IMR-90 (cell line): Measurements from ENCODE around the gene MS4A12. TPM values are rescaled to one million over a fixed set of nuclear protein-coding genes. Genes with fewer than 3 reads are reported as not detected.

ENCODE experiments used
- ATAC-seq: fragments of 200-7000 bp; cut with Tn5 transposase; 2 replicates; pipeline ENCODE4 v1.9.1; 2020; ENCODE audit warnings: low read depth, mild to moderate bottlenecking, moderate library complexity
- BruUV-seq: library from RNA; stranded (reverse); fragments of 400-500 nt; replicated peaks from 2 replicates; lab custom pipeline; 2021; lab: Mats Ljungman, UMichigan
- CTCF ChIA-PET: fragments of 300-600 bp; formaldehyde crosslinking; extraction: SDS; loops from one replicate; lab custom pipeline; 2021; ENCODE audit warnings: antibody characterized with exemption; lab: Yijun Ruan, JAX
- POLR2A ChIA-PET: fragments of 300-600 bp; sonication (Branson Sonifier 250); formaldehyde crosslinking; loops from one replicate; lab custom pipeline; 2022; ENCODE audit warnings: antibody characterized with exemption; ENCODE audit not compliant: unreplicated experiment; lab: Charles Lee
- DNase-seq: peaks from one replicate; pipeline ENCODE4 v3.0.0; 2013
- H2AFZ ChIP-seq: replicated peaks from 2 replicates; pipeline ENCODE3; 2013; ENCODE audit warnings: low read length, mild to moderate bottlenecking; ENCODE audit not compliant: poor library complexity
- H2AK5ac ChIP-seq: 2 replicates; pipeline ENCODE4 v1.6.1; 2013; ENCODE audit warnings: low read depth, low read length, inconsistent platforms
- H2AK9ac ChIP-seq: replicated peaks from 2 replicates; pipeline ENCODE3; 2013; ENCODE audit warnings: mild to moderate bottlenecking, low read depth, low read length, moderate library complexity; ENCODE audit not compliant: poor library complexity
- H2BK120ac ChIP-seq: 2 replicates; pipeline ENCODE4 v1.6.1; 2013; ENCODE audit warnings: low read depth, low read length, inconsistent platforms
- H2BK15ac ChIP-seq: 3 replicates; pipeline ENCODE4 v1.6.1; 2013; ENCODE audit warnings: low read depth, low read length, inconsistent platforms
- H2BK20ac ChIP-seq: 2 replicates; pipeline ENCODE4 v1.6.1; 2013; ENCODE audit warnings: low read depth, mild to moderate bottlenecking, inconsistent platforms, low read length, moderate library complexity
- H2BK5ac ChIP-seq: 2 replicates; pipeline ENCODE4 v1.6.1; 2013; ENCODE audit warnings: mild to moderate bottlenecking, low read depth, low read length, inconsistent platforms; ENCODE audit not compliant: poor library complexity, severe bottlenecking
- H3K14ac ChIP-seq: replicated peaks from 2 replicates; pipeline ENCODE4 v1.6.1; 2013; ENCODE audit warnings: low read depth, low read length, inconsistent platforms
- H3K18ac ChIP-seq: 2 replicates; pipeline ENCODE4 v1.6.1; 2013; ENCODE audit warnings: low read depth, low read length, control low read depth
- H3K23ac ChIP-seq: 2 replicates; pipeline ENCODE4 v1.6.1; 2013; ENCODE audit warnings: low read depth, low read length, inconsistent platforms
- H3K27ac ChIP-seq: 2 replicates; pipeline ENCODE4 v1.5.1; 2013; ENCODE audit warnings: mild to moderate bottlenecking, control low read depth, low read length; ENCODE audit not compliant: insufficient read depth
- H3K27me3 ChIP-seq: 2 replicates; pipeline ENCODE4 v1.6.1; 2013; ENCODE audit warnings: low read length; ENCODE audit not compliant: control insufficient read depth, insufficient read depth
- H3K36me3 ChIP-seq: 2 replicates; pipeline ENCODE4 v1.6.1; 2013; ENCODE audit warnings: low read length, mixed read lengths; ENCODE audit not compliant: control insufficient read depth, insufficient read depth
- H3K4ac ChIP-seq: 2 replicates; pipeline ENCODE4 v1.6.1; 2013; ENCODE audit warnings: low read depth, low read length, inconsistent platforms
- H3K4me1 ChIP-seq: 2 replicates; pipeline ENCODE4 v1.6.1; 2013; ENCODE audit warnings: low read length, mixed read lengths; ENCODE audit not compliant: control insufficient read depth, insufficient read depth
- H3K4me2 ChIP-seq: 2 replicates; pipeline ENCODE4 v1.6.1; 2013; ENCODE audit warnings: low read depth, mild to moderate bottlenecking, control low read depth, low read length, moderate library complexity
- H3K4me3 ChIP-seq: 2 replicates; pipeline ENCODE4 v1.5.1; 2013; ENCODE audit warnings: low read depth, mild to moderate bottlenecking, control low read depth, low read length, moderate library complexity; ENCODE audit not compliant: insufficient read depth
- H3K56ac ChIP-seq: 2 replicates; pipeline ENCODE4 v1.6.1; 2013; ENCODE audit warnings: low read length, inconsistent platforms; ENCODE audit not compliant: insufficient read depth; ENCODE audit errors: extremely low read depth
- H3K79me1 ChIP-seq, 2 experiments: 2 replicates each; pipeline ENCODE4 v1.6.1; 2013; ENCODE audit warnings: low read length in 2 of 2, inconsistent platforms in 1 of 2, low read depth in 1 of 2
- H3K9ac ChIP-seq: 2 replicates; pipeline ENCODE4 v1.6.1; 2013; ENCODE audit warnings: low read depth, low read length, control low read depth
- H3K9me1 ChIP-seq: 2 replicates; pipeline ENCODE4 v1.6.1; 2013; ENCODE audit warnings: low read length, inconsistent platforms; ENCODE audit not compliant: insufficient read depth
- H3K9me3 ChIP-seq: 2 replicates; pipeline ENCODE4 v1.6.1; 2013; ENCODE audit warnings: low read length; ENCODE audit not compliant: control insufficient read depth, insufficient read depth
- H4K20me1 ChIP-seq: 2 replicates; pipeline ENCODE4 v1.6.1; 2013; ENCODE audit warnings: low read length, inconsistent platforms; ENCODE audit not compliant: insufficient read depth
- H4K5ac ChIP-seq: 2 replicates; pipeline ENCODE4 v1.6.1; 2013; ENCODE audit warnings: mild to moderate bottlenecking, low read depth, low read length, control low read depth
- H4K8ac ChIP-seq, 2 experiments: 2 replicates each; pipeline ENCODE4 v1.6.1; 2013; ENCODE audit warnings: low read depth in 2 of 2, low read length in 2 of 2, control low read depth in 1 of 2, inconsistent platforms in 1 of 2
- H4K91ac ChIP-seq: 2 replicates; pipeline ENCODE4 v1.6.1; 2013; ENCODE audit warnings: low read depth, low read length, inconsistent platforms; ENCODE audit not compliant: insufficient read depth
- CHD1 ChIP-seq: IDR thresholded peaks from 2 replicates; pipeline ENCODE4 v1.6.1; 2012; ENCODE audit warnings: low read depth, low read length, improper control_type of control experiment
- MAZ ChIP-seq: IDR thresholded peaks from 2 replicates; pipeline ENCODE4 v1.6.1; 2012; ENCODE audit warnings: low read depth, mild to moderate bottlenecking, low read length, improper control_type of control experiment, moderate library complexity, borderline replicate concordance
- MXI1 ChIP-seq: IDR thresholded peaks from 2 replicates; pipeline ENCODE4 v1.6.1; 2012; ENCODE audit warnings: low read depth, mild to moderate bottlenecking, low read length, moderate library complexity, borderline replicate concordance
- RFX5 ChIP-seq: IDR thresholded peaks from 2 replicates; pipeline ENCODE4 v1.8.0; 2012; ENCODE audit warnings: low read depth, mild to moderate bottlenecking, low read length, moderate library complexity
- SMC3 ChIP-seq: fragments of 150-350 bp; IDR thresholded peaks from 2 replicates; pipeline ENCODE4 v1.6.1; 2016; ENCODE audit warnings: low read depth, mild to moderate bottlenecking, antibody characterized with exemption, low read length, moderate library complexity
- WGBS, 2 experiments: methylation state at CpG; one replicate each; pipeline versions ENCODE4 v1.1.5 to v1.1.7; 2013; ENCODE audit warnings: missing lambda C conversion rate in 2 of 2; ENCODE audit not compliant: insufficient read length in 1 of 2; ENCODE audit errors: extremely low coverage in 2 of 2; 5-methylcytosine and 5-hydroxymethylcytosine counted together
- dilution Hi-C: fragments of 300-500 bp; cut with HindIII; formaldehyde crosslinking; loops from one replicate; pipeline ENCODE4 v1.14.3; 2018; ENCODE audit warnings: low sequenced_read_pairs; ENCODE audit not compliant: unreplicated experiment
- in situ Hi-C: fragments of 300-500 bp; cut with MboI; formaldehyde crosslinking; loops from 3 replicates; pipeline ENCODE4 v1.14.3; 2019; ENCODE audit warnings: low sequenced_read_pairs, inconsistent platforms, mixed read lengths
- intact Hi-C: fragments of 100-400 bp; cut with micrococcal nuclease; formaldehyde crosslinking; loops from 2 replicates; pipeline ENCODE4 v1.10.0; 2022
- polyA plus RNA-seq, 3 experiments: library from polyadenylated mRNA; depleted of rRNA; stranded (reverse); fragments of >200 nt; gene quantifications; 2 replicates each; pipeline ENCODE4 v1.2.3, GENCODE V29; 2012; ENCODE audit warnings: low replicate concordance in 1 of 3
- total RNA-seq: library from RNA; depleted of rRNA; stranded (reverse); fragments of >200 nt; gene quantifications from 2 replicates; pipeline ENCODE4 v1.2.3, GENCODE V29; 2012
- TF ChIP-seq, protein P1 (sequence below): fragments of 150-350 bp; IDR thresholded peaks from 2 replicates; pipeline ENCODE4 v1.6.1; 2016; ENCODE audit warnings: low read depth, mild to moderate bottlenecking, low read length, moderate library complexity, borderline replicate concordance
- TF ChIP-seq, protein P2 (sequence below): conservative IDR thresholded peaks from 2 replicates; pipeline ENCODE4 v1.5.1; 2012; ENCODE audit warnings: mild to moderate bottlenecking, low read depth, low read length, improper control_type of control experiment

MS4A12 gene
- total and polyA plus RNA-seq, 2 of the 4 experiments (the other 2 are of a cell fraction): not detected

DNA sequence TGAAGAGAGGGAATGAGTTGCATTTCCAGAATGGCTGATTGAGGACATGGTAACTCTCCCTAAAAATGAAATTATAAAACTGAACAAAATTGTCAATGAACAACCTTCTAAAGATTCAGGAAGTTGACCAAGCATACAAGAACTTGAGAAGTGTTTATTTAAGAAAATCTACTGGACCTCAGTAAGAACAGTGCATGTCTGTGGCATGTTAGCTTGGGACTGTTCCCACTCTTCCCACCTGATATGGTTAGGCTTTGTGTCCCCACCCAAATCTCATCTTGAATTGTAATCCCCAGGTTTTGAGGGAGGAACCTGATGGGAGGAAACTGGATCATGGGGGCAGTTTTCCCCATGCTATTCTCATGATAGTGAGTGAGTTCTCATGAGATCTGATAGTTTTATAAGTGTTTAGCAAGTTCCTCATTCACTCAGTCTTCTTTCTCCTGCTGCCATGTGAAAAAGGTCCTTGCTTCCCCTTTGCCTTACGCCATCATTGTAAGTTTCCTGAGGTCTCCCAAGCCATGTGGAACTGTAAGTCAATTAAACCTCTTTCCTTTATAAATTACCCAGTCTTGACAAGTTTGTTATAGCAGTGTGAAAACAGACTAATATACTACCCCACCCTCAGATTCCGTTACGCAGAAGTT is 38.0 kb downstream of the MS4A12 start:
- no peak overlapping the region for H2BK20ac ChIP-seq
- no peak overlapping the region for H3K4ac ChIP-seq
- no peak for ATAC-seq
- H2AFZ ChIP-seq: no peak overlapping the region
- H4K20me1 ChIP-seq: no peaks in the 10 kb centered on the region
- no peaks in the 10 kb centered on the region for H3K9me3 ChIP-seq
- H3K23ac ChIP-seq: no peak overlapping the region
- no peak for TF ChIP-seq MXI1
- TF ChIP-seq, protein P1, sequence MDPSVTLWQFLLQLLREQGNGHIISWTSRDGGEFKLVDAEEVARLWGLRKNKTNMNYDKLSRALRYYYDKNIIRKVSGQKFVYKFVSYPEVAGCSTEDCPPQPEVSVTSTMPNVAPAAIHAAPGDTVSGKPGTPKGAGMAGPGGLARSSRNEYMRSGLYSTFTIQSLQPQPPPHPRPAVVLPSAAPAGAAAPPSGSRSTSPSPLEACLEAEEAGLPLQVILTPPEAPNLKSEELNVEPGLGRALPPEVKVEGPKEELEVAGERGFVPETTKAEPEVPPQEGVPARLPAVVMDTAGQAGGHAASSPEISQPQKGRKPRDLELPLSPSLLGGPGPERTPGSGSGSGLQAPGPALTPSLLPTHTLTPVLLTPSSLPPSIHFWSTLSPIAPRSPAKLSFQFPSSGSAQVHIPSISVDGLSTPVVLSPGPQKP: no peak
- no peak for TF ChIP-seq SMC3
- no peak for TF ChIP-seq MAZ
- TF ChIP-seq CHD1: no peak
- TF ChIP-seq, protein P2, sequence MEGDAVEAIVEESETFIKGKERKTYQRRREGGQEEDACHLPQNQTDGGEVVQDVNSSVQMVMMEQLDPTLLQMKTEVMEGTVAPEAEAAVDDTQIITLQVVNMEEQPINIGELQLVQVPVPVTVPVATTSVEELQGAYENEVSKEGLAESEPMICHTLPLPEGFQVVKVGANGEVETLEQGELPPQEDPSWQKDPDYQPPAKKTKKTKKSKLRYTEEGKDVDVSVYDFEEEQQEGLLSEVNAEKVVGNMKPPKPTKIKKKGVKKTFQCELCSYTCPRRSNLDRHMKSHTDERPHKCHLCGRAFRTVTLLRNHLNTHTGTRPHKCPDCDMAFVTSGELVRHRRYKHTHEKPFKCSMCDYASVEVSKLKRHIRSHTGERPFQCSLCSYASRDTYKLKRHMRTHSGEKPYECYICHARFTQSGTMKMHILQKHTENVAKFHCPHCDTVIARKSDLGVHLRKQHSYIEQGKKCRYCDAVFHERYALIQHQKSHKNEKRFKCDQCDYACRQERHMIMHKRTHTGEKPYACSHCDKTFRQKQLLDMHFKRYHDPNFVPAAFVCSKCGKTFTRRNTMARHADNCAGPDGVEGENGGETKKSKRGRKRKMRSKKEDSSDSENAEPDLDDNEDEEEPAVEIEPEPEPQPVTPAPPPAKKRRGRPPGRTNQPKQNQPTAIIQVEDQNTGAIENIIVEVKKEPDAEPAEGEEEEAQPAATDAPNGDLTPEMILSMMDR: no peak
- TF ChIP-seq RFX5: no peak
- intact Hi-C loops: no loop called here
- H3K79me1 ChIP-seq: no peaks in the 10 kb centered on the region
- in situ Hi-C loops: no loop called here
- H2BK5ac ChIP-seq: no peak overlapping the region
- H2BK15ac ChIP-seq: no peak overlapping the region
- dilution Hi-C loops: no loop called here
- 83% methylated on average over 2 of the region's 3 CpGs; no CpG with 5 or more reads in 1 of the 2 experiments for WGBS, 2 experiments
- no peak overlapping the region for H2AK9ac ChIP-seq
- H4K91ac ChIP-seq: no peak overlapping the region
- ChIA-PET CTCF (no interaction called here), POLR2A (no interaction called here)
- no peak overlapping the region for H3K4me3 ChIP-seq
- H3K9me1 ChIP-seq: no peaks in the 10 kb centered on the region
- H3K27ac ChIP-seq: no peak overlapping the region
- H3K4me2 ChIP-seq: no peak overlapping the region
- H3K56ac ChIP-seq: no peak overlapping the region
- no peak overlapping the region for H3K9ac ChIP-seq
- no TSS peak for BruUV-seq
- H4K8ac ChIP-seq: no peak overlapping the region
- H3K4me1 ChIP-seq: no peaks in the 10 kb centered on the region
- no peak overlapping the region for H2AK5ac ChIP-seq
- H3K27me3 ChIP-seq: no peaks in the 10 kb centered on the region
- H2BK120ac ChIP-seq: no peak overlapping the region
- no peak overlapping the region for H3K18ac ChIP-seq
- H4K5ac ChIP-seq: no peak overlapping the region
- H3K36me3 ChIP-seq: no peaks in the 10 kb centered on the region
- H3K14ac ChIP-seq: no peak overlapping the region
- no peak for DNase-seq
